ENCODE measurements around the gene WWOX.
A peak's percentile ranks its signal among the peaks of the same experiment; 100 is the strongest.

The WWOX gene

GRCh38 chr16:78952630-78953029 lies 853.2 kb downstream of the WWOX start:
- no peak for DNase-seq (ENCODE audit: low read depth in 3 of 3)

DNA sequence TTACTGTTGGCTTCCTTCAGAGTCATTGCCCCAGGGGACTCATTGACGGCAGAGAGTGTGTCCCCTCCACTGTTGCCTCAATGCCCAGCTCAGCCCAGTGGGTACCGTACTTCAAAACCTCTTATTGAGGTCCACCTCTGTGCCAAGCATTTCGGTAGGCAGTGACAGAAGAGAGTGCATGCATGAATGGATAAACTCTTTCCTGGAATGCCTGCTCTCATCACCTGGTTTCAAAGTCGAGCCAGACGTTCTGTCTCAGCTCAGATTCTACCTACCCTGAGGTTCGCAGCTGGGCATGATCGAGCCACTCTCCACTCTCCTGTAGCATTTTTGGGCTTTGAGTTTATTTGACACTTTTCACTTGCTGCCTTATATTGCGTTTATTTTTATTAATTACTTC lies 854.1 kb downstream of the WWOX start:
- no peak for DNase-seq (ENCODE audit: low read depth in 3 of 3)

DNA sequence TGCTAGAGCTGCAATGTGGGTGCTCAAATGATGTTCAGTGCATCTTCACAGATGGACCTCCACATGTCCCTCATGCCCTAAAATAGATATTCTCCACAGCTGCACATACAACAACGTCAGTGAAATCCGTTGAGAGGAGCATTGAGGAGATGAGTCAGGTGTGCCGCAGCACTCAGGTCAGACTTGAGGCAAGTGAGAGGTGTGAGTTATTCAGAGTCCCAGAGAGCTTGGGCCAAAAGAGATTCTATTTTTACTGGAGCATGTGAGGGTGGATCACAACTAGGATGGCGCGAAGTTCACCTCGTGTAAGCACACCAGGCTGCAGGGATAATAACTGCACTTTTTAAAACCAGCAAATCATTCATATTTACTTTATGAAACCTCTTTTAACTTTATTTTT lies 855.8 kb downstream of the WWOX start:
- DNase-seq (ENCODE audit: low read depth in 3 of 3): no peak

- no peak for DNase-seq (ENCODE audit: low read depth in 3 of 3)
Observed at GRCh38 chr16:78956859-78957258, 857.4 kb downstream of the WWOX start.

DNA sequence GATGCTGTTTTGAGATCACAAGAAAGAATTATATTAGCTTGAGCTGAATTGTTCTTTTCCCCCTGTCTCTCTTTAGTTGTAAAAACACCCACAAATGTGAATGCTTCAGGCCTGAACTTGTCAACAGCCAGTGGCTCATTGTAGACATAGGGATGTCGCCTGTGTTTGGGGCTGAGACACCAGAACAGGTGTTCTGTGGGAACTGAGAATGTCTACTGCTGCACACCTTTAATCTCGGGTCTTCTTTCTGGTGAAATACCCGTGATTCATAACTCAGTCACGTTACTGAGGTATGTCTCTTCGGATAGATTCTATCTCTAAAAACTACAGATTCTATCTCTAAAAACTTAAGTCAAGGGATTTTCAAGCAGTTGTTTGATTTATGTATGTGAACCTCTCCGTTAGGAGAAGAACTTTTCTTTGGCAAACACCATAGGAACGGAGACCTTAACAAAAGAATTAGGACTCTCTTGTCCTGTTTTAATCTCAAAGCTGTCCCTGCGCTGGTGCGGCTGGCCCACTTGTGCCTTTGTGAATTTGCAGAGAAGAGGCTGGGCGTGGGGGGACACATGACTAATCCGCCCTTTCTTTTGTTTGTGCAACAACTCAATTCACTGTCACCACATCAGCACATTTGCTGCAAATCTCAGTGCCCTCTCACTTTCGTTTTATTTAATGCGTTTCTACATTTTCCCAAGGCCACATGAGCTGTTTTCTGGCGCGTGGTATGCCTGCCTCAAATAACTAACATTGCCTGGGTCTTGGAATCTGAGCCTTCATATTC lies 858.1 kb downstream of the WWOX start:
- peak in 1 of 3 donors; percentile 12 for DNase-seq (ENCODE audit: low read depth in 3 of 3)

DNA sequence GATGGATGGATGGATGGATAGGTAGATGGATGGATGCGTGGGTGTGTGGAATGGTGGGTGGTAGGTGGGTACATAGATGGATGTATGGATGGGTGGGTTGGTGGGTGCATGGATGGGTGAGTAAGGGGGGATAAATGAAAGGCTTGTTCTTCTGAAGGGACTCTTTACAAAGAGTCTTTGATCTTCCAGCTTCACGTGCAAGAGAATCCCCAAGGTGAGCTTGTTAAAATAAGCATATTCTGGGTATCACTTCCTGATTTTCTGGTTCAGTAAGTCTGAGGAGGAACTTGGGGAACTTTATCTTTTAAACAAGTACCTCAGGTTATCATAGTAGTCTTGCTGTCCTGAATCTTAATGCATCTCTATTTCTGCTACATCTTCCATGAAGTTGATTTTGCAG lies 862.0 kb downstream of the WWOX start:
- no peak for DNase-seq (ENCODE audit: low read depth in 3 of 3)

GRCh38 chr16:78962457-78962929 lies 863.0 kb downstream of the WWOX start:
- DNase-seq (ENCODE audit: low read depth in 3 of 3): no peak

DNA sequence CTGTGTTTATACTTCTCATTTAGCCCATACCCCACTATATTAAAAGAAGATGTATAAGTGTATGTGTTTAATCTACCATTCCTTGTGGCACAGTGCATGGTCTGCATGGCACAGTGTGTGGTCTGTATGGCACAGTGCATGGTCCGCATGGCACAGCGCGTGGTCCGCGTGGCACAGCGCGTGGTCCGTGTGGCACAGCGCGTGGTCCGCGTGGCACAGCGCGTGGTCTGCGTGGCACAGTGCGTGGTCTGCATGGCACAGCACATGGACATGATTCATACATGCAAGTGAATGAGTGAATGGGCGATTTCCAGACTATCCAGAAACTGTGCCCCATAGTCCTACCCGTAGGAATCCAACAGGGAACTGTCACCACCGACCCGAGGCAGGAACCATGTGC lies 868.5 kb downstream of the WWOX start:
- DNase-seq (ENCODE audit: low read depth in 3 of 3): no peak

GRCh38 chr16:78969721-78970120 lies 870.3 kb downstream of the WWOX start:
- no peak for DNase-seq (ENCODE audit: low read depth in 3 of 3)

- DNase-seq (ENCODE audit: low read depth in 3 of 3): no peak
Observed at GRCh38 chr16:78970650-78971049, 871.2 kb downstream of the WWOX start.

GRCh38 chr16:78972006-78972405 lies 872.6 kb downstream of the WWOX start:
- no peak for DNase-seq (ENCODE audit: low read depth in 3 of 3)

DNA sequence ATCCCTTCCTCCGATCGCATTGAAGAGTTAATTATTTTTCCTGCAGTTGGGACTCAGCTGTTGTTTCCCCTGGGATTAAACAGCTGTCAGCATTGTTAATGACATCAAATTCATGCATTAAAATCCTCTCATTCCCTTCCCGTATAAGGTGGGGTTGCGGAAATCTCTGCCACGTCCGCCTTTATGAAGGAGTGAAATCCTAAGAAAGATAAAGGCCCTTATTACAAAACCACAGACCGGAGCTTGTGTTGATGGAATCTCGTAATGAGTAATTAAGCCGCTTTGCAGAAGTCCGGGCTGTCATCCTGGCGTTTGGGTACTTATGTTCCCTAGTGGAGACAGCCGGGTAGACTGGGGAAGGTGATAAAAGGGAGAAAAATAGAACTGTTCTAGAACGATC lies 873.5 kb downstream of the WWOX start:
- no peak for DNase-seq (ENCODE audit: low read depth in 3 of 3)

DNA sequence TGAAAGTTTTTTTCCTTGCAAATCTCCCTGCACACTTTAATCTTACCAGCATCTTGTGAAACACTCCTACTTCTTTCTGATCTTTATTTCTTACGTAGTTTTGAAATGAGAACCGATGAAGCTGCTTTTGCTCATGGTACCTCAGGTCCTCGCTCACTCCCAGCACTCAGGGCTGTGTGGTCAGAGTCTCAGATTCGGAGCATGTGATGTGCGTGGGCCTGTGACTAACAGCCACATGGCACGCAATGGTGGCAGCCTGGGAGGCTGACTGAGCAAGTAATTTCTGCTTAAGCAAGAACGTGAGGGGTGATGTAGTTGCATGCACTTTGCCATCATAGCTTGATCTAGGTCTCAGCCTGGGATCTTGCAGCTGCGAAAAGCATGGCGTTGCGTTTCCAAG lies 876.8 kb downstream of the WWOX start:
- DNase-seq (ENCODE audit: low read depth in 3 of 3): peak in 2 of 3 donors; percentile 18 to 45

DNA sequence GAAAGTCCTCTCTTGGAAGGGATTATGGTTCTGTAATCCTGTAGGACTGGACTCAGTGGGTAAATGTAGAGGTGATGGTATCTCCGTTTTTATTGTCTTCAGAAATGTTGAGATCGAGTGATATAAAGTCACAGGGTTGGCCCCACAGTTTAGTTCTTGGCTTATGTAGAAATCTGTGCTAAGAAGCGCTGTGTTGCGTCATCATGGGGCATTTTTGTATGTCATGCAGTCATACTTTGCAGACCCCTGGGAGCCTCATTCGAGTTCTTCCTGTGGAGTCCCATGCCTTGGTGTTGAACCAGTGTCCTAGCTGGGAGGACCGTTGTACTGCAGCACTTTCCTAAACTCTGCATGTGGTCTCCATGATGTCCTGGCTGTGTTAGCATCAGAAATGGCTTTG lies 881.4 kb downstream of the WWOX start:
- DNase-seq (ENCODE audit: low read depth in 3 of 3): no peak

GRCh38 chr16:78982096-78982744 lies 882.8 kb downstream of the WWOX start:
- DNase-seq (ENCODE audit: low read depth in 3 of 3): no peak

DNA sequence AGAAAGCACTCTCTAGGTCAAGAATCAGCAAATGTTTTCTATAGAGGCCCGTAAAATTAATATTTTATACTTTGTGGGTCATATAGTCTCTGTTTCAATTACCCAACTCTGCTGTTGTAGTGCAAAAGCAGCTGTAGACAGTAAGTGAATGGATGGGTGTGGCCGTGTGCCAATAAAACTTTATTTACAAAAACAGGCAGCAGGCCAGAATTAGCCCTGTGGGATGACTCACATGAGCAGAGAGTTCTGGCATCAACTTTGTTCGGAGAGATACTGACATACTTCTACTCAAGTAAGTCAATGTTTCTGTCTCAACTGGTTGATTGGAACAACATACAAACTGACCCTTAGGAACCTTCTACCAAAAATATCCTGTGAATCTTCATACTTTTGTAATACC lies 884.9 kb downstream of the WWOX start:
- no peak for DNase-seq (ENCODE audit: low read depth in 3 of 3)

DNA sequence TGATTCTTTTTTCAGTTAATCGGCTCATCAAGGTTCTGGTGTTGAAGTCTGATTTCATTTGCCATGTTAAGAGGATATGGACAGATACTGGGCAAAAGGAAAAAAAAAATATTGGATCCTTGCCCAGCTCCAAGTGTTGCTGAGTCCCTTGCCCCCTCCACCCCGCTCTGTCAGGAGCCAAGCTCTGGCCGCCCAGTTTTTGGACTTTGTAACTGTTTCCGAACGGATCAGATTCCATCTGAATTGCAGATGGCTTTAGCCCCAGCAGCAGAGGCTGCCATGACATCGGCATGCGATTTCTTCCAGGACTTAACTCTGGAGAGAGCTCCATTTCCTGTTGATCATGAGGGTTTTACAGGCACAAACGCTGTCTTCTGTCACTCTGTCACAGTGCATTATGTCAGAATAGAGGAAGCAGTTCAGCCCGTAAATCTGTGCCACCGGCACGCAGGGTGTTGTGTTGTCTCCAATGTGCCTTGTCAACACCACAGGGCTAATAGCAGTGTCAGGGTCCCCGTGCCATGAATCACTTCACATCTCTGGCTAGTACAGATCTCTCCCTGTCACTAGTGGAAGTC lies 885.5 kb downstream of the WWOX start:
- no peak for DNase-seq (ENCODE audit: low read depth in 3 of 3)

- no peak for DNase-seq (ENCODE audit: low read depth in 3 of 3)
Observed at GRCh38 chr16:78985716-78986605, 886.5 kb downstream of the WWOX start.

- DNase-seq (ENCODE audit: low read depth in 3 of 3): no peak
Observed at GRCh38 chr16:78987666-78988065, 888.2 kb downstream of the WWOX start.

DNA sequence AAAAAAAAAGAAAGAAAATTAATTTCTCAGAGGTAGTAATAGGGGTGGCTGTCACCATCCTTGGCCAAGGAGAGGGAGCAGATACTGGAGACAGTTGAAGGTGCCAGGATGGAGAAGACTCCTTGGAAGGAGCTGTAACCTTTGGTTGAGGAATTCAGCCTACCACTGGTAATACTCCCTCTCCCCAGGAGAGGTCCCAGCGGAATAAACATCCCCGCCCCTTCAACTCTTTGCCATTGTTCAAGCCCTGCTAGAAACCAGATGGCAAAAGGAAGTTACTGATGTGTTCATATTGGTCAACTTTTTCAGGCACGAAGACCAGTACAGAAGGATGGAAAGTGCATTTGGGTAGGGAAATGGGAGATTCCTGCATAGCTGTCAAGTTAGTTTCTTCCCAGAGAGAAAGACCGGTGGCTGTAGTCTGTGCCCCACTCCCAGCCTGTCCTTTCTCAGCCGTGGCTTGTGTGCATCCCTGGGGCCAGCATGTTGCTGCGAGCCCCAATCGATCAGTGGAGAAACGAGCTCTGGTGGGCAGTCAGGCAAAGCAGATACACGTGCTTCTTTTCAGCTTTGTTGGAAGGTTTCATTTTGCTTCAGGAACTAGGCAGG lies 889.0 kb downstream of the WWOX start:
- DNase-seq (ENCODE audit: low read depth in 3 of 3): no peak

DNA sequence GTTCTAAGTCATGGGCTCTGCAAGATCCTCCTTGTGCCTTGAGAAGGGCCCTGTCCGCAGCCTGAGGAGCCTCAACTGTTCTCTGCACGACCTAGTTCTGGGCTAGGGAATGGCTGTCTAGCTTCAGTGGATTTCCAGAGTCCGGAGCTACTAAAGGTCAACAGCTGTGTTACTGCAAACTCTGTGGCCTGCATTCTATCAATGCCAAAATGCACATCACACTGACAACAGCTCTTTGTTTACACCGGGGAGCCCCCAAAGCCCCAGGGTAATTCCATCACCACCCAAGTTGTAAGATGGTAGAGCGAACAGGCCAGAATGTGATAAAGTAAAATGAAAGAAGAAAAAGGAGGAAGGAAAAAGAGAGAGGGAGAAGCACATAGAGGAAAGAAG lies 890.9 kb downstream of the WWOX start:
- no peak for DNase-seq (ENCODE audit: low read depth in 3 of 3)

DNA sequence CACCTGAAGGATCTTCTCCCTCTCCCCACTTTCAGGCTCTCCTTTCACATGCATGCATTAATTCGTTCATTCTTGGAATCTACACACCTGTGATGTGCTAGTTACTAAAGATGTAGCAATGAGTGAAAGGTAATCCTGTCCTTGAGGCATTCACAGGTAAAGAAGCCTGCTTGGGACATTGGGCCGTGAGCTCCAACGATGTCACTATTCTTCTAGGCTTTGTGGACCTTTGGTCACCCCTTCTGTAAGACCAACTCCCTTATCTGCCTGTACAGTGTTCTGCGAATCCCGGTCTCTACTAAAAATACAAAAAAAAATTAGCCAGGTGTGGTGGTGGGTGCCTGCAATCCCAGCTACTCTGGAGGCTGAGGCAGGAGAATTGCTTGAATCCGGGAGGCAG lies 892.5 kb downstream of the WWOX start:
- no peak for DNase-seq (ENCODE audit: low read depth in 3 of 3)

Data from stimulated activated CD4-positive, alpha-beta T cell treated with anti-CD3 and anti-CD28 coated beads, TNF-alpha, amount 100 ng/mL, for 48 hours (primary cell).